Retinal pigment epithelial cell (primary cell): ENCODE results near the gene GMEB2.
"Not testable (repeated sequence)": the region's sequence is repeated elsewhere in the genome, so short reads cannot be mapped to it uniquely, and the experiment has no call there.

ENCODE experiments used
- DNase-seq: peaks from one replicate; pipeline ENCODE4 v3.0.0-alpha.2; 2010; ENCODE audit warnings: low read depth
- H3K4me3 ChIP-seq: 2 replicates; pipeline ENCODE4 v1.5.1; 2011; ENCODE audit warnings: mild to moderate bottlenecking, low read length, control low read depth, moderate library complexity
- CTCF ChIP-seq: conservative IDR thresholded peaks from 2 replicates; pipeline ENCODE4 v1.5.1; 2011; ENCODE audit warnings: low read depth, low read length, control low read depth, inconsistent platforms

GMEB2 gene

GRCh38 chr20:63656451-63656850 lies 29.6 kb upstream of the GMEB2 start:
- DNase-seq = no peak
- no peak for TF ChIP-seq CTCF
- H3K4me3 ChIP-seq = no peak overlapping the region

- no peak for DNase-seq
- TF ChIP-seq CTCF = no peak
- no peak overlapping the region for H3K4me3 ChIP-seq
Observed at GRCh38 chr20:63655249-63655648, 28.3 kb upstream of the GMEB2 start.

- H3K4me3 ChIP-seq = peak overlapping the region; percentile 35
- TF ChIP-seq CTCF = no peak
- no peak for DNase-seq
Observed at GRCh38 chr20:63653974-63654668, 27.2 kb upstream of the GMEB2 start.

- H3K4me3 ChIP-seq = peak within 1 kb of the TSS; percentile 40
- no peak for TF ChIP-seq CTCF
Observed at GRCh38 chr20:63653041-63653973, 26.4 kb upstream of the GMEB2 start, which contains the start of gene STMN3. Gene STMN3, minus strand, starts transcription at chr20:63653424. Its CDS starts 79 bp downstream, at chr20:63653345.

GRCh38 chr20:63652192-63652980 lies 25.5 kb upstream of the GMEB2 start:
- DNase-seq = no peak
- no peak for TF ChIP-seq CTCF
- H3K4me3 ChIP-seq = peak overlapping the region; percentile 40

More at GRCh38 chr20:63653041-63653973, 26.4 kb upstream of the GMEB2 start, which contains the start of gene STMN3:
- DNase-seq = peak; percentile 54

GRCh38 chr20:63651942-63652191 lies 25.0 kb upstream of the GMEB2 start:
- TF ChIP-seq CTCF = no peak
- peak overlapping the region; percentile 40 for H3K4me3 ChIP-seq

GRCh38 chr20:63650486-63650885 lies 23.6 kb upstream of the GMEB2 start:
- H3K4me3 ChIP-seq, DNase-seq: not testable (repeated sequence)

More at GRCh38 chr20:63651942-63652191, 25.0 kb upstream of the GMEB2 start:
- DNase-seq = no peak
